Endodermal cell (in vitro differentiated cells): ENCODE data around the gene CNTNAP4. TPM values are rescaled to one million over a fixed set of nuclear protein-coding genes. Genes with fewer than 3 reads are reported as not detected.

ENCODE experiments used
- DNase-seq: peaks from one replicate; pipeline ENCODE4 v3.0.0-alpha.2; 2017
- H3K27ac ChIP-seq: 2 replicates; pipeline ENCODE4 v1.5.1; 2013; ENCODE audit warnings: mild to moderate bottlenecking, low read depth, low read length, moderate library complexity
- H3K27me3 ChIP-seq: 2 replicates; pipeline ENCODE4 v1.6.1; 2013; ENCODE audit warnings: mild to moderate bottlenecking, low read length, moderate library complexity; ENCODE audit not compliant: insufficient read depth, control insufficient read depth, poor library complexity, severe bottlenecking
- H3K36me3 ChIP-seq: 2 replicates; pipeline ENCODE4 v1.7.0; 2013; ENCODE audit warnings: mild to moderate bottlenecking, low read length, moderate library complexity; ENCODE audit not compliant: control insufficient read depth, insufficient read depth
- H3K4me1 ChIP-seq: one replicate; pipeline ENCODE4 v1.7.0; 2013; ENCODE audit warnings: low read length; ENCODE audit not compliant: control insufficient read depth, insufficient read depth
- H3K4me3 ChIP-seq: 2 replicates; pipeline ENCODE4 v1.5.1; 2013; ENCODE audit warnings: mild to moderate bottlenecking, low read length, moderate library complexity
- H3K9ac ChIP-seq: 2 replicates; pipeline ENCODE4 v1.6.1; 2013; ENCODE audit warnings: mild to moderate bottlenecking, low read length, moderate library complexity; ENCODE audit not compliant: poor library complexity, severe bottlenecking; ENCODE audit errors: extremely low read depth
- H3K9me3 ChIP-seq: 2 replicates; pipeline ENCODE4 v1.6.1; 2013; ENCODE audit warnings: mild to moderate bottlenecking, low read length, moderate library complexity; ENCODE audit not compliant: control insufficient read depth
- H3K27ac Mint-ChIP-seq: 2 replicates; pipeline ENCODE4 v1.8.0; 2020; ENCODE audit warnings: mixed read lengths
- H3K27me3 Mint-ChIP-seq: 2 replicates; pipeline ENCODE4 v1.8.0; 2021; ENCODE audit warnings: mild to moderate bottlenecking, mixed read lengths; ENCODE audit not compliant: insufficient read depth
- H3K36me3 Mint-ChIP-seq: 2 replicates; pipeline ENCODE4 v1.8.0; 2020; ENCODE audit warnings: low read depth, mixed read lengths
- H3K4me1 Mint-ChIP-seq: 2 replicates; pipeline ENCODE4 v1.8.0; 2020; ENCODE audit warnings: mixed read lengths
- H3K4me3 Mint-ChIP-seq: 2 replicates; pipeline ENCODE4 v1.8.0; 2020; ENCODE audit warnings: mild to moderate bottlenecking, moderate library complexity, mixed read lengths
- H3K9me3 Mint-ChIP-seq: 2 replicates; pipeline ENCODE4 v1.8.0; 2020; ENCODE audit warnings: mild to moderate bottlenecking, mixed read lengths
- CTCF ChIP-seq: fragments of 200-600 bp; sonication (generic); conservative IDR thresholded peaks from 2 replicates; pipeline ENCODE4 v1.5.0; 2021; ENCODE audit warnings: antibody characterized with exemption, mild to moderate bottlenecking
- WGBS, 2 experiments: methylation state at CpG; one replicate each; pipeline versions ENCODE4 v1.1.5 to v1.1.7; 2013; ENCODE audit warnings: missing lambda C conversion rate in 2 of 2, mixed read lengths in 1 of 2; ENCODE audit not compliant: insufficient coverage in 1 of 2, insufficient read length in 1 of 2; 5-methylcytosine and 5-hydroxymethylcytosine counted together
- total RNA-seq, 2 donors: library from RNA; stranded (reverse); fragmentation: NEBNext Ultra II Directional in 1 of 2; extraction: Animal tissue kit (Norgen Biotek cat#: 25700) in 1 of 2; gene quantifications; 2 replicates in 1 of 2; 3 replicates in 1 of 2; pipeline ENCODE4 v1.2.1, GENCODE V29; 2021

CNTNAP4 gene
- total RNA-seq, 2 donors from 2014 or later, result 0.24 to 0.55 TPM

- H3K4me1 ChIP-seq, result peaks cover 5% of the 10 kb centered on the region
- H3K4me1 Mint-ChIP-seq, result peaks cover 8% of the 10 kb centered on the region
- no peak for TF ChIP-seq CTCF
- H3K27ac ChIP-seq, result no peak overlapping the region
- H3K9me3 ChIP-seq, result no peaks in the 10 kb centered on the region
- H3K36me3 ChIP-seq, result no peaks in the 10 kb centered on the region
- no peaks in the 10 kb centered on the region for H3K36me3 Mint-ChIP-seq
- no peak overlapping the region for H3K9ac ChIP-seq
- no peak for DNase-seq
- no peaks in the 10 kb centered on the region for H3K9me3 Mint-ChIP-seq
- no peaks in the 10 kb centered on the region for H3K27me3 ChIP-seq
- H3K4me3 Mint-ChIP-seq, result no peak overlapping the region
- no peak overlapping the region for H3K27ac Mint-ChIP-seq
- WGBS, 2 experiments, result 83 to 97% methylated on average over 1 to 2 of the region's 2 CpGs
- H3K27me3 Mint-ChIP-seq, result peaks cover 2% of the 10 kb centered on the region
- H3K4me3 ChIP-seq, result no peak overlapping the region
These were observed 247.2 kb downstream of the CNTNAP4 start for GRCh38 chr16:76524356-76524755.

- Mint-ChIP-seq H3K4me3 (no peak overlapping the region), H3K9me3 (no peaks in the 10 kb centered on the region), H3K27me3 (peaks cover 2% of the 10 kb centered on the region), H3K27ac (no peak overlapping the region), H3K36me3 (no peaks in the 10 kb centered on the region), H3K4me1 (peaks cover 4% of the 10 kb centered on the region)
- no peak for DNase-seq
- H3K4me3 ChIP-seq, result no peak overlapping the region
- no peak overlapping the region for H3K9ac ChIP-seq
- peaks cover 3% of the 10 kb centered on the region for H3K4me1 ChIP-seq
- H3K9me3 ChIP-seq, result no peaks in the 10 kb centered on the region
- TF ChIP-seq CTCF, result no peak
- no peaks in the 10 kb centered on the region for H3K36me3 ChIP-seq
- no peaks in the 10 kb centered on the region for H3K27me3 ChIP-seq
- H3K27ac ChIP-seq, result no peak overlapping the region
These were observed 247.6 kb downstream of the CNTNAP4 start for GRCh38 chr16:76524769-76525168.

- no peaks in the 10 kb centered on the region for H3K9me3 ChIP-seq
- Mint-ChIP-seq H3K4me1 (peaks cover 15% of the 10 kb centered on the region), H3K27me3 (peaks cover 2% of the 10 kb centered on the region), H3K9me3 (no peaks in the 10 kb centered on the region), H3K4me3 (no peak overlapping the region), H3K27ac (no peak overlapping the region), H3K36me3 (no peaks in the 10 kb centered on the region)
- peaks cover 3% of the 10 kb centered on the region for H3K4me1 ChIP-seq
- H3K27me3 ChIP-seq, result no peaks in the 10 kb centered on the region
- H3K36me3 ChIP-seq, result no peaks in the 10 kb centered on the region
- DNase-seq, result no peak
- no peak for TF ChIP-seq CTCF
- H3K9ac ChIP-seq, result no peak overlapping the region
- H3K27ac ChIP-seq, result no peak overlapping the region
- 88% methylated on average over 4 of the region's 5 CpGs; no CpG with 5 or more reads in 1 of the 2 experiments for WGBS, 2 experiments
- no peak overlapping the region for H3K4me3 ChIP-seq
These were observed 250.0 kb downstream of the CNTNAP4 start for GRCh38 chr16:76527244-76527643.
